Measurements from ENCODE around the gene ZBTB16.

DNA sequence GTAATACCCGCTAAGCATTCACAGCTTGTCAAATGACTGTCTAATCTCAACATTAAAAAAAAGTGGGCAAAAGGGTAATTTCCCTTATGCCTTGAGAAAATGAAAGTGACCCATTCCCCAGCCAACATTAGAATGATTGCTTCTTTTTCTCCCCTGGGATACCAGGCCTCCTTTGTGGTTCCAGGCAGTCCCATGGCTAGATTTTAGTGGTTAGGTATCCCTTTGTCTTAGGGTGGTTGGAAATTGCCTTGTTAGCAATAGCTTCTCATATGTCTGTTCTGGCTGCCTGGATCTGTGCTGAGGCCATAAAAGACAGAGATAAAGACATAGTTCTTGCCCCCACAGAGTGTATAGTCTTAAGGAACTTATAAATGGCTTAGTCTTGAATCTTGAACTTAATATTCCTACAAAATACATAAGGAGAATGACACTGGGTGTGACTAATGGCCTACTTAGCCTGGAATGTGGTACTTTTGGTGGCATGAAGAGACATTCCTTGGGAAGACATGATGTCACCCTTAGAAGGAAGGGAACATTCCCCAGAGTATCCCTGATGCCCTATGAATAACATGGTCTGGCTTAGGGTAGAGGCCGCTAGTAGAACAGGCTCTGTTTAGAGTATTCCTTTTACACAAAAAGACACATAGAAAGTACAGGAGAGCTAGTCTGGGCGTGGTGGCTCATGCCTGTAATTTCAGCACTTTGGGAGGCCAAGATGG lies 90.3 kb downstream of the ZBTB16 start:
- TF ChIP-seq, protein P1, sequence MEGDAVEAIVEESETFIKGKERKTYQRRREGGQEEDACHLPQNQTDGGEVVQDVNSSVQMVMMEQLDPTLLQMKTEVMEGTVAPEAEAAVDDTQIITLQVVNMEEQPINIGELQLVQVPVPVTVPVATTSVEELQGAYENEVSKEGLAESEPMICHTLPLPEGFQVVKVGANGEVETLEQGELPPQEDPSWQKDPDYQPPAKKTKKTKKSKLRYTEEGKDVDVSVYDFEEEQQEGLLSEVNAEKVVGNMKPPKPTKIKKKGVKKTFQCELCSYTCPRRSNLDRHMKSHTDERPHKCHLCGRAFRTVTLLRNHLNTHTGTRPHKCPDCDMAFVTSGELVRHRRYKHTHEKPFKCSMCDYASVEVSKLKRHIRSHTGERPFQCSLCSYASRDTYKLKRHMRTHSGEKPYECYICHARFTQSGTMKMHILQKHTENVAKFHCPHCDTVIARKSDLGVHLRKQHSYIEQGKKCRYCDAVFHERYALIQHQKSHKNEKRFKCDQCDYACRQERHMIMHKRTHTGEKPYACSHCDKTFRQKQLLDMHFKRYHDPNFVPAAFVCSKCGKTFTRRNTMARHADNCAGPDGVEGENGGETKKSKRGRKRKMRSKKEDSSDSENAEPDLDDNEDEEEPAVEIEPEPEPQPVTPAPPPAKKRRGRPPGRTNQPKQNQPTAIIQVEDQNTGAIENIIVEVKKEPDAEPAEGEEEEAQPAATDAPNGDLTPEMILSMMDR (IDR thresholded peaks at IDR 0.05; ENCODE audit: low read length), result no peak
- TF ChIP-seq EZH2phosphoT487 (IDR thresholded peaks at IDR 0.05; ENCODE audit: low read length) (no peak), EZH2 (optimal IDR thresholded peaks at IDR 0.05; ENCODE audit: low read depth, low read length) (no peak)

All from MM.1S (cell line).